CD4-positive, alpha-beta T cell (primary cell): ENCODE measurements around the gene FNBP1. TPM values are rescaled to one million over a fixed set of nuclear protein-coding genes. Genes with fewer than 3 reads are reported as not detected.
"Not testable (repeated sequence)": the region's sequence is repeated elsewhere in the genome, so short reads cannot be mapped to it uniquely, and the experiment has no call there.

ENCODE experiments used
- ATAC-seq: fragments of 200-7000 bp; cut with Tn5 transposase; one replicate; pipeline ENCODE4 v1.10.0; 2022; ENCODE audit warnings: mild to moderate bottlenecking; ENCODE audit not compliant: poor library complexity
- CTCF ChIA-PET: fragments of 350-600 bp; sonication (Branson Sonifier 250); formaldehyde crosslinking; loops from one replicate; lab custom pipeline; 2021; ENCODE audit warnings: antibody characterized with exemption, inconsistent platforms; lab: Charles Lee
- POLR2A ChIA-PET: fragments of 350-600 bp; sonication (Branson Sonifier 250); formaldehyde crosslinking; loops from one replicate; lab custom pipeline; 2021; ENCODE audit warnings: antibody characterized with exemption, inconsistent platforms; lab: Charles Lee
- DNase-seq, 14 experiments: peaks; one replicate each; pipeline ENCODE4 v3.0.0-alpha.2; 2013 to 2020; ENCODE audit warnings: mixed read lengths in 2 of 14
- H3K27ac ChIP-seq, 2 donors: one replicate each; pipeline versions ENCODE4 v1.5.1 to v1.7.0; 2013; ENCODE audit warnings: low read length in 2 of 2, low read depth in 1 of 2, mild to moderate bottlenecking in 1 of 2
- H3K27me3 ChIP-seq, 2 experiments: 1 replicate in 1 of 2; 2 replicates in 1 of 2; pipeline versions ENCODE4 v1.6.1 to v1.7.0; 2013; ENCODE audit warnings: low read length in 2 of 2, control low read depth in 1 of 2, mild to moderate bottlenecking in 1 of 2, moderate library complexity in 1 of 2; ENCODE audit not compliant: insufficient read depth in 2 of 2, control insufficient read depth in 1 of 2
- H3K36me3 ChIP-seq: one replicate; pipeline ENCODE4 v1.6.1; 2013; ENCODE audit warnings: low read length, control low read depth; ENCODE audit not compliant: insufficient read depth
- H3K4me1 ChIP-seq: one replicate; pipeline ENCODE4 v1.6.1; 2013; ENCODE audit warnings: low read length, control low read depth; ENCODE audit not compliant: insufficient read depth
- H3K4me3 ChIP-seq: one replicate; pipeline ENCODE4 v1.5.1; 2013; ENCODE audit warnings: mild to moderate bottlenecking, low read length, moderate library complexity
- H3K9me3 ChIP-seq, 2 experiments: 1 replicate in 1 of 2; 2 replicates in 1 of 2; pipeline versions ENCODE4 v1.6.1 to v1.7.0; 2013; ENCODE audit warnings: low read length in 2 of 2, mild to moderate bottlenecking in 2 of 2, control low read depth in 1 of 2, moderate library complexity in 1 of 2; ENCODE audit not compliant: control insufficient read depth in 1 of 2, insufficient read depth in 1 of 2
- H3K27ac Mint-ChIP-seq: one replicate; pipeline ENCODE4 v1.8.0; 2020; ENCODE audit warnings: mixed read lengths
- H3K27me3 Mint-ChIP-seq: one replicate; pipeline ENCODE4 v1.8.0; 2021; ENCODE audit warnings: mixed read lengths
- H3K36me3 Mint-ChIP-seq: one replicate; pipeline ENCODE4 v1.8.0; 2021; ENCODE audit warnings: low read depth, mixed read lengths
- H3K4me1 Mint-ChIP-seq: one replicate; pipeline ENCODE4 v1.8.0; 2021; ENCODE audit warnings: low read depth, mixed read lengths
- H3K4me3 Mint-ChIP-seq: one replicate; pipeline ENCODE4 v1.8.0; 2020; ENCODE audit warnings: mild to moderate bottlenecking, mixed read lengths
- H3K9me3 Mint-ChIP-seq: one replicate; pipeline ENCODE4 v1.8.0; 2020; ENCODE audit warnings: mixed read lengths
- intact Hi-C, 2 experiments: fragments of 100-400 bp; cut with DNase I in 1 of 2; cut with micrococcal nuclease in 1 of 2; formaldehyde crosslinking; loops; one replicate each; pipeline versions ENCODE4 v1.15.1 to v1.9.0; 2023 to 2025; cut with DNase I, micrococcal nuclease
- total RNA-seq, 174 experiments: library from RNA in 2 of 174; stranded (reverse) in 2 of 174; gene quantifications; one replicate each; pipeline ENCODE4 v1.2.3 and lab custom pipeline; 2021 to 2026
- TF ChIP-seq, protein P1 (sequence below): fragments of 200-600 bp; IDR thresholded peaks from one replicate; pipeline ENCODE4 v1.8.0; 2022; ENCODE audit warnings: antibody characterized with exemption, mild to moderate bottlenecking

FNBP1 gene
- total RNA-seq, 2 experiments from 2014 or later, result 166 to 181 TPM

DNA sequence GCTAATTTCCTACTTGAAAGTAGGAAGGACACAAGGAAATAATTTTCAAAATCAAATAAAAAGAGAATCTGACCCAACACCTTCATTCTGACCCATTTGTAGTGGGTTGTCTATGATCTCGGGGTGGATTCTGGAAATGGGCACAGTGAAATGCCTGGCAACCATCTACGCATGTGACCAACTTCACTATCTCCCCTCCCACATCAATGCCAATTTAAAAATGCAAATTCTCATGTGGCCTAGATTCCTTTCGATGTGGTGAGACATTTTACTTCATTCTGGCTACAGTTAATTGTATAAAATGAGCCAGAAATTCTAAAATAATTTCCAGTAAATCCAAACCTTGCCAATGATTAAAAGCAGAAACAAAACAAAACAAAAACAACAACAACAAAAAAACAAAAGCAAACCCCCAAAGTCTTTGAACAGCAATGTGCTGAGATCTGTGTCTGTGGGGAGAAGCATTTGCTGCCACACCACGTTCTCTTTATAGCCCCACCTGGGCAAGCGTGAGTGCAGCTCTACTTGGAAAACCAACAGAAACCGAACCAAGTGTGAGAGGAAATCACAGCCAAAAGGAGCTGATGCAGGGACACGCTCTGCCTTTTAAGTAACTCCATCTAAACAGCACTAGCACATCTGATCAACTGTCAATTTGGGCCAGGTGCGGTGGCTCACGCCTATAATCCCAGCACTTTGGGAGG, 148.7 kb downstream of the FNBP1 start:
- H3K27ac ChIP-seq, result peak overlapping the region; percentile 69 to 75
- POLR2A ChIA-PET, result interaction anchor here (0.6 to 13.2 kb wide), 15 partner anchors 9 to 175 kb away, joined by 3 to 206 read pairs (median 4); partner anchors contain the start of genes C9orf78, FNBP1, TOR1A and USP20
- Mint-ChIP-seq H3K4me1 (peaks cover 90% of the 10 kb centered on the region), H3K27me3 (no peaks in the 10 kb centered on the region), H3K36me3 (peaks cover 80% of the 10 kb centered on the region), H3K27ac (peak overlapping the region; percentile 99), H3K4me3 (peak overlapping the region; percentile 72), H3K9me3 (no peaks in the 10 kb centered on the region)
- ATAC-seq, result peak; percentile 33
- no peak overlapping the region for H3K4me3 ChIP-seq
- DNase-seq, result peak in 5 of 14 experiments; percentile 36 to 85 (median 70)
- TF ChIP-seq, protein P1, sequence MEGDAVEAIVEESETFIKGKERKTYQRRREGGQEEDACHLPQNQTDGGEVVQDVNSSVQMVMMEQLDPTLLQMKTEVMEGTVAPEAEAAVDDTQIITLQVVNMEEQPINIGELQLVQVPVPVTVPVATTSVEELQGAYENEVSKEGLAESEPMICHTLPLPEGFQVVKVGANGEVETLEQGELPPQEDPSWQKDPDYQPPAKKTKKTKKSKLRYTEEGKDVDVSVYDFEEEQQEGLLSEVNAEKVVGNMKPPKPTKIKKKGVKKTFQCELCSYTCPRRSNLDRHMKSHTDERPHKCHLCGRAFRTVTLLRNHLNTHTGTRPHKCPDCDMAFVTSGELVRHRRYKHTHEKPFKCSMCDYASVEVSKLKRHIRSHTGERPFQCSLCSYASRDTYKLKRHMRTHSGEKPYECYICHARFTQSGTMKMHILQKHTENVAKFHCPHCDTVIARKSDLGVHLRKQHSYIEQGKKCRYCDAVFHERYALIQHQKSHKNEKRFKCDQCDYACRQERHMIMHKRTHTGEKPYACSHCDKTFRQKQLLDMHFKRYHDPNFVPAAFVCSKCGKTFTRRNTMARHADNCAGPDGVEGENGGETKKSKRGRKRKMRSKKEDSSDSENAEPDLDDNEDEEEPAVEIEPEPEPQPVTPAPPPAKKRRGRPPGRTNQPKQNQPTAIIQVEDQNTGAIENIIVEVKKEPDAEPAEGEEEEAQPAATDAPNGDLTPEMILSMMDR, result no peak
- CTCF ChIA-PET, result interaction anchor here (0.7 to 1.4 kb wide), 4 partner anchors 7 to 49 kb away, joined by 3 to 9 read pairs (median 4); no protein-coding TSS in a partner anchor
- H3K9me3 ChIP-seq, result no peaks in the 10 kb centered on the region
- H3K27me3 ChIP-seq, result no peaks in the 10 kb centered on the region
- peaks cover 85% of the 10 kb centered on the region for H3K4me1 ChIP-seq
- peaks cover 47% of the 10 kb centered on the region for H3K36me3 ChIP-seq
- intact Hi-C loops, result loop anchor here (2.0 to 5.0 kb wide), 4 partner anchors 59 to 798 kb away; partner anchors contain the start of genes C9orf78 (in 1 of the 2), EXOSC2 (in 1 of the 2) and USP20 (in 1 of the 2)

DNA sequence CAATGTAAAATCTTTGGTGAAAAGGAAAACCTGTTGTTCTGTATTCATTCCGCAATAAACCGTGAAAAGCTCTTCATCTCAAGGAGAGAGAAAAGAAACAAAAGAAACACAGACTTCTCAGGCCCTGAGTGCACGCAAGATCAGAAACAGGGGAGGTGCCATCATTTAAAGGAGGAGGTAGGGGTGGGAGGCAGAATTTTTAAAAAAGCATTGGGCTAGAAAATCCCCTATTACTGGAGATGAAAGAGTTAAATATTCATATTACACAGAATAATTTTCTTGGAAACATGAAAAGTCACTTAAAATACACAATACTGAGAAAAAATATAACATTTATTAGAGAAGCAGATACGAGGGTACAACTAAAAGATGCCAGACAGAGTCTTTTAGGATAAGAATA, 151.4 kb downstream of the FNBP1 start:
- Histone ChIP-seq H3K36me3 (peaks cover 25% of the 10 kb centered on the region), H3K4me1 (peaks cover 98% of the 10 kb centered on the region), H3K9me3 (no peaks in the 10 kb centered on the region), H3K4me3 (peak overlapping the region; percentile 50), H3K27me3 (no peaks in the 10 kb centered on the region), H3K27ac (peak overlapping the region; percentile 46 to 99)
- DNase-seq (peak in 3 of 14 experiments; percentile 34 to 66 (median 63)), ATAC-seq (no peak)
- H3K4me3 Mint-ChIP-seq, result peak overlapping the region; percentile 85
- no peaks in the 10 kb centered on the region for H3K27me3 Mint-ChIP-seq
- H3K27ac Mint-ChIP-seq, result peak overlapping the region; percentile 99
- CTCF ChIA-PET, result interaction anchor here (1.5 kb wide), 1 partner anchor 42 kb away, joined by 3 read pairs; no protein-coding TSS in a partner anchor
- TF ChIP-seq, protein P1, result no peak
- peaks cover 77% of the 10 kb centered on the region for H3K36me3 Mint-ChIP-seq
- intact Hi-C loops, result loop anchor here in 1 of 2 experiments (5.0 kb wide), 1 partner anchor 801 kb away; the partner anchor contains the start of gene EXOSC2
- POLR2A ChIA-PET, result interaction anchor here (0.6 to 13.2 kb wide), 13 partner anchors 13 to 1731 kb away, joined by 3 to 206 read pairs (median 7); partner anchors contain the start of genes C9orf78, FNBP1, GPR107 and USP20
- H3K9me3 Mint-ChIP-seq, result no peaks in the 10 kb centered on the region
- H3K4me1 Mint-ChIP-seq, result peaks cover 93% of the 10 kb centered on the region

DNA sequence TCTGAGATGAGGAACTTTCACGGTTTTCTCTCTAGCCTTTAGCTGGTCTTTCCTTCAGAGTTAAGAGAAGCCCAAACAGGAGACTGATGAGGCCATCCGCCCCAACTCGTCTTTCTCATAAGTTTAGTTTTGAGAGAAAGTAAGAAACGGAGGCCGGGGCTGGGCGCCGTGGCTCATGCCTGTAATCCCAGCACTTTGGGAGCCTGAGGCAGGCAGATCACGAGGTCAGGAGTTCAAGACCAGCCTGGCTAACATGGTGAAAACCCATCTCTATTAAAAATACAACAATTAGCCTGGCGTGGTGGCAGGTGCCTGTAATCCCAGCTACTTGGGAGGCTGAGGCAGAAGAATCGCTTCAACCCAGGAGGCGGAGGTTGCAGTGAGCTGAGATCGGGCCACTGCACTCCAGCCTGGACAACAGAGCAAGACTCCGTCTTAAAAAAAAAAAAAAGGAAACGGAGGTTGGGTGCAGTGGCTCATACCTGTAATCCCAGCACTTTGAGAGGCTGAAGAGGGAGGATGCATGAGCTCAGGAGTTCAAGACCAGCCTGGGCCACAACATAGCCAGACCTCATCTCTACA, 152.2 kb downstream of the FNBP1 start:
- H3K27me3 Mint-ChIP-seq, H3K27me3 ChIP-seq, ATAC-seq, H3K9me3 Mint-ChIP-seq, H3K9me3 ChIP-seq, DNase-seq: not testable (repeated sequence)
- peak overlapping the region; percentile 99 for H3K27ac Mint-ChIP-seq
- peaks cover 71% of the 10 kb centered on the region for H3K36me3 Mint-ChIP-seq
- peaks cover 91% of the 10 kb centered on the region for H3K4me1 Mint-ChIP-seq
- H3K27ac ChIP-seq, result peak overlapping the region; percentile 91 to 99
- ChIA-PET POLR2A (interaction anchor here (0.6 to 13.2 kb wide), 13 partner anchors 14 to 1730 kb away, joined by 3 to 206 read pairs (median 7); partner anchors contain the start of genes C9orf78, FNBP1 and USP20), CTCF (interaction anchor here (0.7 kb wide), 1 partner anchor 32 kb away, joined by 4 read pairs; no protein-coding TSS in a partner anchor)
- H3K4me1 ChIP-seq, result peaks cover 98% of the 10 kb centered on the region
- peak overlapping the region; percentile 96 for H3K4me3 Mint-ChIP-seq
- H3K4me3 ChIP-seq, result peak overlapping the region; percentile 50
- peaks cover 18% of the 10 kb centered on the region for H3K36me3 ChIP-seq
- intact Hi-C loops, result loop anchor here in 1 of 2 experiments (5.0 kb wide), 1 partner anchor 801 kb away; the partner anchor contains the start of gene EXOSC2
